Endodermal cell (in vitro differentiated cells): ENCODE results near the gene C16orf86. TPM values are rescaled to one million over a fixed set of nuclear protein-coding genes. Genes with fewer than 3 reads are reported as not detected.
"Not testable (repeated sequence)": the region's sequence is repeated elsewhere in the genome, so short reads cannot be mapped to it uniquely, and the experiment has no call there.

Experiments used
- DNase-seq: peaks from one replicate; pipeline ENCODE4 v3.0.0-alpha.2; 2017
- H3K27ac ChIP-seq: 2 replicates; pipeline ENCODE4 v1.5.1; 2013; ENCODE audit warnings: mild to moderate bottlenecking, low read depth, low read length, moderate library complexity
- H3K27me3 ChIP-seq: 2 replicates; pipeline ENCODE4 v1.6.1; 2013; ENCODE audit warnings: mild to moderate bottlenecking, low read length, moderate library complexity; ENCODE audit not compliant: insufficient read depth, control insufficient read depth, poor library complexity, severe bottlenecking
- H3K36me3 ChIP-seq: 2 replicates; pipeline ENCODE4 v1.7.0; 2013; ENCODE audit warnings: mild to moderate bottlenecking, low read length, moderate library complexity; ENCODE audit not compliant: control insufficient read depth, insufficient read depth
- H3K4me1 ChIP-seq: one replicate; pipeline ENCODE4 v1.7.0; 2013; ENCODE audit warnings: low read length; ENCODE audit not compliant: control insufficient read depth, insufficient read depth
- H3K4me3 ChIP-seq: 2 replicates; pipeline ENCODE4 v1.5.1; 2013; ENCODE audit warnings: mild to moderate bottlenecking, low read length, moderate library complexity
- H3K9ac ChIP-seq: 2 replicates; pipeline ENCODE4 v1.6.1; 2013; ENCODE audit warnings: mild to moderate bottlenecking, low read length, moderate library complexity; ENCODE audit not compliant: poor library complexity, severe bottlenecking; ENCODE audit errors: extremely low read depth
- H3K9me3 ChIP-seq: 2 replicates; pipeline ENCODE4 v1.6.1; 2013; ENCODE audit warnings: mild to moderate bottlenecking, low read length, moderate library complexity; ENCODE audit not compliant: control insufficient read depth
- H3K27ac Mint-ChIP-seq: 2 replicates; pipeline ENCODE4 v1.8.0; 2020; ENCODE audit warnings: mixed read lengths
- H3K27me3 Mint-ChIP-seq: 2 replicates; pipeline ENCODE4 v1.8.0; 2021; ENCODE audit warnings: mild to moderate bottlenecking, mixed read lengths; ENCODE audit not compliant: insufficient read depth
- H3K36me3 Mint-ChIP-seq: 2 replicates; pipeline ENCODE4 v1.8.0; 2020; ENCODE audit warnings: low read depth, mixed read lengths
- H3K4me1 Mint-ChIP-seq: 2 replicates; pipeline ENCODE4 v1.8.0; 2020; ENCODE audit warnings: mixed read lengths
- H3K4me3 Mint-ChIP-seq: 2 replicates; pipeline ENCODE4 v1.8.0; 2020; ENCODE audit warnings: mild to moderate bottlenecking, moderate library complexity, mixed read lengths
- H3K9me3 Mint-ChIP-seq: 2 replicates; pipeline ENCODE4 v1.8.0; 2020; ENCODE audit warnings: mild to moderate bottlenecking, mixed read lengths
- CTCF ChIP-seq: fragments of 200-600 bp; sonication (generic); conservative IDR thresholded peaks from 2 replicates; pipeline ENCODE4 v1.5.0; 2021; ENCODE audit warnings: antibody characterized with exemption, mild to moderate bottlenecking
- WGBS, 2 experiments: methylation state at CpG; one replicate each; pipeline versions ENCODE4 v1.1.5 to v1.1.7; 2013; ENCODE audit warnings: missing lambda C conversion rate in 2 of 2, mixed read lengths in 1 of 2; ENCODE audit not compliant: insufficient coverage in 1 of 2, insufficient read length in 1 of 2; 5-methylcytosine and 5-hydroxymethylcytosine counted together
- total RNA-seq, 2 donors: library from RNA; stranded (reverse); fragmentation: NEBNext Ultra II Directional in 1 of 2; extraction: Animal tissue kit (Norgen Biotek cat#: 25700) in 1 of 2; gene quantifications; 2 replicates in 1 of 2; 3 replicates in 1 of 2; pipeline ENCODE4 v1.2.1, GENCODE V29; 2021

Gene C16orf86
- total RNA-seq, 2 donors from 2014 or later = 3.6 to 4.7 TPM

GRCh38 chr16:67683767-67684166 lies 17.2 kb downstream of the C16orf86 start:
- Histone ChIP-seq H3K9ac (no peak overlapping the region), H3K27ac (no peak overlapping the region), H3K4me1 (no peaks in the 10 kb centered on the region), H3K36me3 (peaks cover 25% of the 10 kb centered on the region), H3K4me3 (no peak overlapping the region), H3K9me3 (no peaks in the 10 kb centered on the region), H3K27me3 (no peaks in the 10 kb centered on the region)
- H3K36me3 Mint-ChIP-seq = peaks cover 27% of the 10 kb centered on the region
- WGBS, 2 experiments = 100% methylated on average over 4 of the region's 4 CpGs; no CpG with 5 or more reads in 1 of the 2 experiments
- H3K9me3 Mint-ChIP-seq = no peaks in the 10 kb centered on the region
- TF ChIP-seq CTCF = no peak
- H3K4me3 Mint-ChIP-seq = no peak overlapping the region
- no peak for DNase-seq
- no peaks in the 10 kb centered on the region for H3K27me3 Mint-ChIP-seq
- no peak overlapping the region for H3K27ac Mint-ChIP-seq
- H3K4me1 Mint-ChIP-seq = no peaks in the 10 kb centered on the region

- no peak for DNase-seq
- H3K9me3 ChIP-seq = no peaks in the 10 kb centered on the region
- no peak for TF ChIP-seq CTCF
- H3K4me1 Mint-ChIP-seq = no peaks in the 10 kb centered on the region
- H3K4me1 ChIP-seq = no peaks in the 10 kb centered on the region
- no peaks in the 10 kb centered on the region for H3K27me3 Mint-ChIP-seq
- H3K9me3 Mint-ChIP-seq = no peaks in the 10 kb centered on the region
- H3K36me3 Mint-ChIP-seq = peaks cover 28% of the 10 kb centered on the region
- H3K27ac ChIP-seq = no peak overlapping the region
- peak overlapping the region; percentile 39 for H3K27ac Mint-ChIP-seq
- no peak overlapping the region for H3K4me3 ChIP-seq
- H3K27me3 ChIP-seq = no peaks in the 10 kb centered on the region
- 91 to 93% methylated on average over 13 to 15 of the region's 17 CpGs for WGBS, 2 experiments
- no peak overlapping the region for H3K4me3 Mint-ChIP-seq
- no peak overlapping the region for H3K9ac ChIP-seq
- peaks cover 21% of the 10 kb centered on the region for H3K36me3 ChIP-seq
Observed at GRCh38 chr16:67685388-67686112, 18.9 kb downstream of the C16orf86 start.

GRCh38 chr16:67693517-67694285 lies 27.1 kb downstream of the C16orf86 start:
- not testable (repeated sequence) for H3K9me3 Mint-ChIP-seq, H3K9ac ChIP-seq, H3K4me3 ChIP-seq, H3K4me1 Mint-ChIP-seq, H3K27me3 ChIP-seq, H3K9me3 ChIP-seq, H3K4me1 ChIP-seq, H3K27ac Mint-ChIP-seq, H3K4me3 Mint-ChIP-seq, H3K27me3 Mint-ChIP-seq, H3K27ac ChIP-seq, DNase-seq
- H3K36me3 ChIP-seq = peaks cover 13% of the 10 kb centered on the region
- peaks cover 20% of the 10 kb centered on the region for H3K36me3 Mint-ChIP-seq
- WGBS, 2 experiments = 90 to 92% methylated on average over 6 to 8 of the region's 8 CpGs
